Heart left ventricle (tissue), 16 donors: Measurements from ENCODE around the gene FREM1. TPM values are rescaled to one million over a fixed set of nuclear protein-coding genes. Genes with fewer than 3 reads are reported as not detected.
A peak's percentile ranks its signal among the peaks of the same experiment; 100 is the strongest.

Source experiments
- ATAC-seq, 4 donors: fragments of 200-7000 bp; cut with Tn5 transposase; one replicate each; pipeline ENCODE4 v1.9.1; 2020 to 2022; ENCODE audit warnings: moderate library complexity in 4 of 4, mild to moderate bottlenecking in 3 of 4, moderate number of reproducible peaks in 1 of 4
- DNase-seq, 5 donors: peaks; one replicate each; pipeline ENCODE4 v3.0.0-alpha.2; 2020
- H3K27ac ChIP-seq, 12 donors: fragments of 200-600 bp; sonication (generic) in 4 of 12; one replicate each; pipeline versions ENCODE4 v1.5.0 to v1.8.0; 2016 to 2022; ENCODE audit warnings: mild to moderate bottlenecking in 2 of 12
- H3K27me3 ChIP-seq, 9 donors: fragments of 200-600 bp; sonication (generic) in 2 of 9; one replicate each; pipeline versions ENCODE4 v1.5.1 to v1.8.0; 2016 to 2022; ENCODE audit warnings: mild to moderate bottlenecking in 3 of 9
- H3K36me3 ChIP-seq, 9 donors: fragments of 200-600 bp; sonication (generic) in 2 of 9; one replicate each; pipeline versions ENCODE4 v1.5.0 to v1.8.0; 2018 to 2022; ENCODE audit warnings: mild to moderate bottlenecking in 2 of 9
- H3K4me1 ChIP-seq, 12 donors: fragments of 200-600 bp; sonication (generic) in 4 of 12; one replicate each; pipeline versions ENCODE4 v1.5.0 to v1.8.0; 2016 to 2022; ENCODE audit warnings: mild to moderate bottlenecking in 3 of 12
- H3K4me3 ChIP-seq, 12 donors: fragments of 200-600 bp; sonication (generic) in 4 of 12; one replicate each; pipeline versions ENCODE4 v1.5.0 to v1.8.0; 2017 to 2022; ENCODE audit warnings: mild to moderate bottlenecking in 9 of 12, moderate library complexity in 4 of 12
- H3K9me3 ChIP-seq, 12 donors: fragments of 200-600 bp; sonication (generic) in 4 of 12; one replicate each; pipeline versions ENCODE4 v1.5.0 to v1.8.0; 2016 to 2022; ENCODE audit warnings: mild to moderate bottlenecking in 1 of 12
- CTCF ChIP-seq, 12 donors: fragments of 200-600 bp; sonication (generic) in 4 of 12; IDR thresholded peaks; one replicate each; pipeline versions ENCODE4 v1.5.0 to v1.8.0; 2018 to 2022; ENCODE audit warnings: antibody characterized with exemption in 12 of 12, mild to moderate bottlenecking in 5 of 12
- POLR2A ChIP-seq, 2 donors: fragments of 450-650 bp; IDR thresholded peaks; one replicate each; pipeline ENCODE4 v1.6.1; 2017; ENCODE audit warnings: antibody characterized with exemption in 2 of 2, mild to moderate bottlenecking in 2 of 2, moderate library complexity in 2 of 2
- WGBS, 4 donors: extraction: QIAGEN DNeasy Blood & Tissue Kit in 2 of 4; methylation state at CpG; one replicate each; pipeline versions ENCODE4 v1.1.5 to v1.1.7; 2013 to 2018; 5-methylcytosine and 5-hydroxymethylcytosine counted together
- intact Hi-C, 10 donors: fragments of 100-400 bp; cut with DNase I; formaldehyde crosslinking; loops; one replicate each; pipeline versions ENCODE4 v1.11.1 to v1.14.2; 2022
- polyA plus RNA-seq, 2 donors: library from polyadenylated mRNA; stranded (reverse); fragments of 200-250 nt; gene quantifications; one replicate each; pipeline ENCODE4 v1.2.3, GENCODE V29; 2013
- total RNA-seq, 9 donors: library from RNA; depleted of rRNA in 2 of 9; stranded (reverse); fragments of >200 nt in 2 of 9; fragmentation: NEBNext Ultra II Directional in 3 of 9; extraction: Animal tissue kit (Norgen Biotek cat#: 25700) in 3 of 9; gene quantifications; one replicate each; pipeline versions ENCODE4 v1.1.0 to v1.2.4, GENCODE V29; 2016 to 2023
- donor health status: ischemic (EF 13 %, LVEDD 7.1; RV severe dilation, severe dysfunction).
- donor health status: healthy with polysubstance abuse.
- donor health status: DM: no; HTN: yes; CAD: no.
- donor health status: DM: no; HTN: no; CAD: no.
- donor health status: ischemic (EF 25% LVEDD 6.9; RV normal size, moderate dysfunction).
- donor health status: ischemic (EF 25% LVEDD 5.7; RV mildly dilated, moderate dysfunction).
- donor health status: healthy.
- donor health status: DM: yes; HTN: yes; CAD: no.
- donor health status: ischemic (EF 35%, LVEDD 5.7; RV mildly dilated, moderate dysfunction).
- donor health status: nonischemic (EF 11% LVEDD 7.7; RV severe dilation, severe dysfunction).
- donor health status: DM: yes; HTN: yes; CAD: no.
- donor health status: PGD.
- donor health status: ischemic (EF 29% LVEDD 5.4; RV normal size, mild dysfunction).
- donor health status: nonischemic (EF 23%, LVEDD 6.1; RV moderate dilation, normal function).

The FREM1 gene
- total and polyA plus RNA-seq, 11 donors, result 0.29 to 6.5 (median 1.9) TPM

GRCh38 chr9:14814249-14814628 is 96.0 kb downstream of the FREM1 start:
- H3K4me3 ChIP-seq, result no peak overlapping the region
- no peaks in the 10 kb centered on the region for H3K27me3 ChIP-seq
- DNase-seq (no peak), ATAC-seq (no peak)
- no peaks in the 10 kb centered on the region for H3K9me3 ChIP-seq
- H3K27ac ChIP-seq, result peak overlapping the region in 1 of 12 donors; percentile 30
- no peak for TF ChIP-seq POLR2A (IDR thresholded peaks at IDR 0.05)
- TF ChIP-seq CTCF (IDR thresholded peaks at IDR 0.05), result no peak
- H3K4me1 ChIP-seq, result no peaks in the 10 kb centered on the region
- peaks cover 0 to 20% (median 0%) of the 10 kb centered on the region in 9 donors for H3K36me3 ChIP-seq
- intact Hi-C loops, result no loop called here

- H3K36me3 ChIP-seq, result peaks cover 0 to 17% (median 0%) of the 10 kb centered on the region in 9 donors
- DNase-seq (no peak), ATAC-seq (peak in 1 of 4 donors; percentile 26)
- H3K27ac ChIP-seq, result peak overlapping the region in 4 of 12 donors; percentile 2 to 52 (median 24)
- no peaks in the 10 kb centered on the region for H3K4me1 ChIP-seq
- WGBS, 4 donors, result 57 to 70% (median 65%) methylated on average over 12 of the region's 12 CpGs
- H3K9me3 ChIP-seq, result no peaks in the 10 kb centered on the region
- peak overlapping the region in 3 of 12 donors; percentile 3 to 37 (median 34) for H3K4me3 ChIP-seq
- intact Hi-C loops, result no loop called here
- no peak for TF ChIP-seq CTCF (IDR thresholded peaks at IDR 0.05)
- TF ChIP-seq POLR2A (IDR thresholded peaks at IDR 0.05), result no peak
- no peaks in the 10 kb centered on the region for H3K27me3 ChIP-seq
Observed at GRCh38 chr9:14813336-14814248, 96.6 kb downstream of the FREM1 start.

- no peaks in the 10 kb centered on the region for H3K9me3 ChIP-seq
- no peaks in the 10 kb centered on the region for H3K4me1 ChIP-seq
- intact Hi-C loops, result no loop called here
- H3K27ac ChIP-seq, result peak overlapping the region in 2 of 12 donors; percentile 2 to 19
- 92 to 96% (median 94%) methylated on average over 6 of the region's 6 CpGs for WGBS, 4 donors
- peaks cover 0 to 12% (median 0%) of the 10 kb centered on the region in 9 donors for H3K36me3 ChIP-seq
- H3K27me3 ChIP-seq, result no peaks in the 10 kb centered on the region
- DNase-seq (no peak), ATAC-seq (no peak)
- no peak overlapping the region for H3K4me3 ChIP-seq
- TF ChIP-seq CTCF (IDR thresholded peaks at IDR 0.05) (no peak), POLR2A (IDR thresholded peaks at IDR 0.05) (no peak)
Observed at GRCh38 chr9:14812806-14813205, 97.4 kb downstream of the FREM1 start.

- intact Hi-C loops, result no loop called here
- no peaks in the 10 kb centered on the region for H3K9me3 ChIP-seq
- ATAC-seq (no peak), DNase-seq (no peak)
- no peaks in the 10 kb centered on the region for H3K27me3 ChIP-seq
- H3K27ac ChIP-seq, result no peak overlapping the region
- TF ChIP-seq POLR2A (IDR thresholded peaks at IDR 0.05) (no peak), CTCF (IDR thresholded peaks at IDR 0.05) (no peak)
- H3K4me3 ChIP-seq, result no peak overlapping the region
- peaks cover 0 to 12% (median 0%) of the 10 kb centered on the region in 9 donors for H3K36me3 ChIP-seq
- no peaks in the 10 kb centered on the region for H3K4me1 ChIP-seq
Observed at GRCh38 chr9:14811844-14812243, 98.4 kb downstream of the FREM1 start.
